ENCODE measurements around the gene GALNT18. TPM values are rescaled to one million over a fixed set of nuclear protein-coding genes. Genes with fewer than 3 reads are reported as not detected.

GALNT18 gene
- total and polyA plus RNA-seq, 2 donors (not counting 3 experiments of a cell fraction or from before 2014, with no cell fraction given): 0.17 to 0.18 TPM

GRCh38 chr11:11236498-11237059, 385.2 kb downstream of the GALNT18 start:
- Histone ChIP-seq H3K79me2 (ENCODE audit: control insufficient read depth, insufficient read depth, low read length) (no peaks in the 10 kb centered on the region), H3K9ac (replicated peaks; ENCODE audit: extremely low read depth, insufficient read depth, low read length) (no peak overlapping the region), H4K20me1 (replicated peaks; ENCODE audit: control insufficient read depth, extremely low read depth, insufficient read depth, low read length) (no peaks in the 10 kb centered on the region), H3K36me3 (ENCODE audit: control insufficient read depth in 2 of 2, extremely low read depth in 1 of 2, insufficient read depth in 2 of 2, low read length in 2 of 2) (no peaks in the 10 kb centered on the region), H2AFZ (ENCODE audit: low read depth, low read length) (no peak overlapping the region), H3K9me3 (replicated peaks; ENCODE audit: control insufficient read depth, insufficient read depth, low read length) (no peaks in the 10 kb centered on the region), H3K27me3 (ENCODE audit: control insufficient read depth in 2 of 2, insufficient read depth in 2 of 2, low read length in 2 of 2) (no peaks in the 10 kb centered on the region), H3K9me1 (replicated peaks; ENCODE audit: control insufficient read depth, extremely low read depth, insufficient read depth, low read length) (no peaks in the 10 kb centered on the region), H3K27ac (ENCODE audit: insufficient read depth, low read depth, low read length) (no peak overlapping the region), H3K4me1 (ENCODE audit: control insufficient read depth, extremely low read depth, insufficient read depth, low read length) (no peaks in the 10 kb centered on the region), H3K4me3 (replicated peaks in 1 of 3; ENCODE audit: insufficient read depth in 1 of 3, low read depth in 1 of 3, low read length in 3 of 3) (no peak overlapping the region), H3K4me2 (ENCODE audit: insufficient read depth, low read length) (no peak overlapping the region)
- no peak for TF ChIP-seq POLR2AphosphoS5 (IDR thresholded peaks at IDR 0.05; ENCODE audit: insufficient read depth, low read depth, low read length)
- TF ChIP-seq FOS (IDR thresholded peaks at IDR 0.05; ENCODE audit: borderline replicate concordance, insufficient read depth, low read length): no peak
- no peak for TF ChIP-seq MAX (IDR thresholded peaks at IDR 0.05; ENCODE audit: insufficient read depth, insufficient read length)
- TF ChIP-seq JUN (IDR thresholded peaks at IDR 0.05; ENCODE audit: borderline replicate concordance, insufficient read depth, insufficient read length, low read depth): no peak
- TF ChIP-seq GATA2 (IDR thresholded peaks at IDR 0.05; ENCODE audit: insufficient read depth, insufficient read length, low read depth, low read length): no peak
- intact Hi-C loops (cut with micrococcal nuclease): no loop called here
- ChIA-PET POLR2A (no interaction called here), CTCF (no interaction called here)
- BruUV-seq (replicated peaks): no TSS peak
- FAIRE-seq (no peak), DNase-seq (ENCODE audit: low read depth, low spot score) (no peak)
- dilution Hi-C loops (cut with MboI; ENCODE audit: extremely low pct_ligation_motif_present, low sequenced_read_pairs): no loop called here

GRCh38 chr11:11231763-11232162, 390.0 kb downstream of the GALNT18 start:
- H3K9ac ChIP-seq (replicated peaks; ENCODE audit: extremely low read depth, insufficient read depth, low read length): no peak overlapping the region
- dilution Hi-C loops (cut with MboI; ENCODE audit: extremely low pct_ligation_motif_present, low sequenced_read_pairs): no loop called here
- no peaks in the 10 kb centered on the region for H3K79me2 ChIP-seq (ENCODE audit: control insufficient read depth, insufficient read depth, low read length)
- no peak overlapping the region for H3K27ac ChIP-seq (ENCODE audit: insufficient read depth, low read depth, low read length)
- no peaks in the 10 kb centered on the region for H3K36me3 ChIP-seq (ENCODE audit: control insufficient read depth in 2 of 2, extremely low read depth in 1 of 2, insufficient read depth in 2 of 2, low read length in 2 of 2)
- ChIA-PET POLR2A (no interaction called here), CTCF (interaction anchor here (1.8 kb wide), 1 partner anchor 555 kb away, joined by 8 read pairs; no protein-coding TSS in a partner anchor)
- TF ChIP-seq EZH2 (IDR thresholded peaks at IDR 0.05; ENCODE audit: borderline replicate concordance, low read depth, low read length, severe bottlenecking) (no peak), FOS (IDR thresholded peaks at IDR 0.05; ENCODE audit: borderline replicate concordance, insufficient read depth, low read length) (no peak), MAX (IDR thresholded peaks at IDR 0.05; ENCODE audit: insufficient read depth, insufficient read length) (no peak)
- no peaks in the 10 kb centered on the region for H3K9me1 ChIP-seq (replicated peaks; ENCODE audit: control insufficient read depth, extremely low read depth, insufficient read depth, low read length)
- no peak overlapping the region for H3K4me3 ChIP-seq (replicated peaks in 1 of 3; ENCODE audit: insufficient read depth in 1 of 3, low read depth in 1 of 3, low read length in 3 of 3)
- H4K20me1 ChIP-seq (replicated peaks; ENCODE audit: control insufficient read depth, extremely low read depth, insufficient read depth, low read length): no peaks in the 10 kb centered on the region
- intact Hi-C loops (cut with micrococcal nuclease): loop anchor here (1.0 kb wide), 1 partner anchor 556 kb away; no protein-coding TSS in a partner anchor
- no peaks in the 10 kb centered on the region for H3K27me3 ChIP-seq (ENCODE audit: control insufficient read depth in 2 of 2, insufficient read depth in 2 of 2, low read length in 2 of 2)
- H2AFZ ChIP-seq (ENCODE audit: low read depth, low read length): no peak overlapping the region
- DNase-seq (ENCODE audit: low read depth, low spot score) (no peak), FAIRE-seq (no peak)
- no peaks in the 10 kb centered on the region for H3K4me1 ChIP-seq (ENCODE audit: control insufficient read depth, extremely low read depth, insufficient read depth, low read length)
- H3K4me2 ChIP-seq (ENCODE audit: insufficient read depth, low read length): no peak overlapping the region
- no TSS peak for BruUV-seq (replicated peaks)
- no peaks in the 10 kb centered on the region for H3K9me3 ChIP-seq (replicated peaks; ENCODE audit: control insufficient read depth, insufficient read depth, low read length)

All from endothelial cell of umbilical vein (primary cell).